SK-N-SH (cell line): Measurements from ENCODE around the gene EXOC6. TPM values are rescaled to one million over a fixed set of nuclear protein-coding genes. Genes with fewer than 3 reads are reported as not detected.

ENCODE experiments used
- CTCF ChIA-PET: fragments of 300-600, 350-600 bp; formaldehyde crosslinking; extraction: SDS; loops from one replicate; lab custom pipeline; 2021; lab: Yijun Ruan, JAX
- POLR2A ChIA-PET: fragments of 350-600 bp; sonication (Branson Sonifier 250); formaldehyde crosslinking; extraction: SDS; loops from one replicate; lab custom pipeline; 2020; ENCODE audit warnings: antibody characterized with exemption, inconsistent platforms; lab: Yijun Ruan, JAX
- DNase-seq: peaks from one replicate; pipeline ENCODE4 v3.0.0; 2012
- H2AFZ ChIP-seq: fragments of 200-600 bp; sonication (generic); 2 replicates; pipeline ENCODE4 v1.8.1; 2016; ENCODE audit warnings: antibody characterized with exemption, mild to moderate bottlenecking, low read depth
- H3F3A ChIP-seq: fragments of 200-600 bp; sonication (generic); replicated peaks from 2 replicates; pipeline ENCODE3; 2016; ENCODE audit warnings: antibody characterized with exemption, mild to moderate bottlenecking; ENCODE audit not compliant: insufficient read depth
- H3K27ac ChIP-seq, 2 experiments: fragments of 200-500 bp in 1 of 2; fragments of 200-600 bp in 1 of 2; sonication (Bioruptor generic) in 1 of 2; sonication (generic), shearing (Covaris generic) in 1 of 2; 2 replicates each; pipeline versions ENCODE4 v1.5.1 to v1.6.1; 2014 to 2016; ENCODE audit warnings: low read depth in 2 of 2, inconsistent platforms in 1 of 2, low read length in 1 of 2, mild to moderate bottlenecking in 1 of 2, mixed read lengths in 1 of 2
- H3K27me3 ChIP-seq: fragments of 200-600 bp; sonication (generic), shearing (Covaris generic); 2 replicates; pipeline ENCODE4 v1.6.1; 2016; ENCODE audit warnings: mixed run types; ENCODE audit not compliant: insufficient read depth
- H3K36me3 ChIP-seq, 2 experiments: fragments of 200-500 bp in 1 of 2; fragments of 200-600 bp in 1 of 2; sonication (Bioruptor generic) in 1 of 2; sonication (generic) in 1 of 2; replicated peaks in 1 of 2; 2 replicates each; pipeline versions ENCODE3 to v1.5.1; 2014 to 2016; ENCODE audit warnings: low read length in 1 of 2, mild to moderate bottlenecking in 1 of 2; ENCODE audit not compliant: insufficient read depth in 2 of 2, control insufficient read depth in 1 of 2
- H3K4me1 ChIP-seq, 2 experiments: fragments of 200-500 bp in 1 of 2; fragments of 200-600 bp in 1 of 2; sonication (Bioruptor generic) in 1 of 2; sonication (generic), shearing (Covaris generic) in 1 of 2; 2 replicates each; pipeline versions ENCODE4 v1.5.1 to v1.6.1; 2014 to 2016; ENCODE audit warnings: low read depth in 1 of 2, low read length in 1 of 2, mixed run types in 1 of 2; ENCODE audit not compliant: insufficient read depth in 2 of 2, control insufficient read depth in 1 of 2
- H3K4me2 ChIP-seq: fragments of 200-600 bp; sonication (generic), shearing (Covaris generic); 2 replicates; pipeline ENCODE4 v1.6.1; 2017; ENCODE audit warnings: mixed run types
- H3K4me3 ChIP-seq, 2 experiments: fragments of 200-500 bp in 1 of 2; fragments of 200-600 bp in 1 of 2; sonication (Bioruptor generic) in 1 of 2; sonication (generic), shearing (Covaris generic) in 1 of 2; 2 replicates each; pipeline versions ENCODE4 v1.5.1 to v1.8.1; 2014 to 2016; ENCODE audit warnings: low read depth in 2 of 2, inconsistent platforms in 1 of 2, low read length in 1 of 2, mild to moderate bottlenecking in 1 of 2, mixed read lengths in 1 of 2, moderate library complexity in 1 of 2
- H3K79me2 ChIP-seq: fragments of 200-600 bp; sonication (generic); 2 replicates; pipeline ENCODE4 v1.8.1; 2017; ENCODE audit warnings: mild to moderate bottlenecking; ENCODE audit not compliant: insufficient read depth
- H3K9ac ChIP-seq: fragments of 200-600 bp; sonication (generic); 2 replicates; pipeline ENCODE4 v1.6.1; 2017; ENCODE audit warnings: mixed run types
- H3K9me2 ChIP-seq: fragments of 200-600 bp; sonication (generic); 2 replicates; pipeline ENCODE4 v1.6.1; 2017; ENCODE audit warnings: mixed run types
- H3K9me3 ChIP-seq: fragments of 200-600 bp; sonication (generic); 2 replicates; pipeline ENCODE4 v1.6.1; 2017; ENCODE audit warnings: mixed run types, mild to moderate bottlenecking, moderate library complexity
- H4K20me1 ChIP-seq: fragments of 200-600 bp; sonication (generic); 2 replicates; pipeline ENCODE4 v1.6.1; 2017; ENCODE audit warnings: mild to moderate bottlenecking, mixed run types; ENCODE audit not compliant: insufficient read depth
- EP300 ChIP-seq, 2 experiments: IDR thresholded peaks; 2 replicates each; pipeline versions ENCODE4 v1.4.0 to v1.6.1; 2012; ENCODE audit warnings: borderline replicate concordance in 1 of 2, low read depth in 1 of 2, low read length in 1 of 2
- FOSL2 ChIP-seq: IDR thresholded peaks from 2 replicates; pipeline ENCODE4 v1.4.0; 2012; ENCODE audit warnings: low read depth, mild to moderate bottlenecking, moderate library complexity, borderline replicate concordance
- GABPA ChIP-seq: IDR thresholded peaks from 2 replicates; pipeline ENCODE4 v1.4.0; 2012; ENCODE audit warnings: low read depth, mild to moderate bottlenecking
- JUND ChIP-seq: IDR thresholded peaks from 2 replicates; pipeline ENCODE4 v1.4.0; 2012
- NRF1 ChIP-seq: IDR thresholded peaks from 2 replicates; pipeline ENCODE4 v1.6.1; 2012; ENCODE audit warnings: low read depth, mild to moderate bottlenecking, low read length
- POLR2AphosphoS5 ChIP-seq: IDR thresholded peaks from 2 replicates; pipeline ENCODE4 v1.6.1; 2012; ENCODE audit warnings: low read depth, low read length
- RAD21 ChIP-seq: IDR thresholded peaks from 2 replicates; pipeline ENCODE4 v1.6.1; 2012; ENCODE audit warnings: mild to moderate bottlenecking, low read length
- RXRA ChIP-seq: IDR thresholded peaks from 2 replicates; pipeline ENCODE4 v1.4.0; 2012; ENCODE audit warnings: low read depth, mild to moderate bottlenecking, borderline replicate concordance
- TAF1 ChIP-seq: IDR thresholded peaks from 2 replicates; pipeline ENCODE4 v1.6.1; 2012; ENCODE audit warnings: low read depth, mild to moderate bottlenecking, low read length, moderate library complexity, borderline replicate concordance
- TCF12 ChIP-seq: IDR thresholded peaks from 2 replicates; pipeline ENCODE4 v1.4.0; 2012
- TEAD4 ChIP-seq: IDR thresholded peaks from 2 replicates; pipeline ENCODE4 v1.4.0; 2012; ENCODE audit warnings: mild to moderate bottlenecking, borderline replicate concordance; ENCODE audit not compliant: insufficient read depth
- polyA plus RNA-seq, 3 experiments: library from polyadenylated mRNA; depleted of rRNA; stranded (reverse); fragments of >200 nt; gene quantifications; 2 replicates each; pipeline ENCODE4 v1.2.3, GENCODE V29; 2012
- TF ChIP-seq, protein P1 (sequence below): IDR thresholded peaks from 2 replicates; pipeline ENCODE4 v1.4.0; 2012; ENCODE audit warnings: low read depth, borderline replicate concordance
- TF ChIP-seq, protein P2 (sequence below): IDR thresholded peaks from 2 replicates; pipeline ENCODE4 v1.4.0; 2012; ENCODE audit warnings: low read depth, borderline replicate concordance
- TF ChIP-seq, protein P3 (sequence below): fragments of 150-350 bp; IDR thresholded peaks from 2 replicates; pipeline ENCODE4 v1.6.1; 2016; ENCODE audit warnings: mild to moderate bottlenecking, low read depth, low read length

The EXOC6 gene
- polyA plus RNA-seq, 1 of the 3 experiments (the other 2 are of a cell fraction), result 2.3 TPM

DNA sequence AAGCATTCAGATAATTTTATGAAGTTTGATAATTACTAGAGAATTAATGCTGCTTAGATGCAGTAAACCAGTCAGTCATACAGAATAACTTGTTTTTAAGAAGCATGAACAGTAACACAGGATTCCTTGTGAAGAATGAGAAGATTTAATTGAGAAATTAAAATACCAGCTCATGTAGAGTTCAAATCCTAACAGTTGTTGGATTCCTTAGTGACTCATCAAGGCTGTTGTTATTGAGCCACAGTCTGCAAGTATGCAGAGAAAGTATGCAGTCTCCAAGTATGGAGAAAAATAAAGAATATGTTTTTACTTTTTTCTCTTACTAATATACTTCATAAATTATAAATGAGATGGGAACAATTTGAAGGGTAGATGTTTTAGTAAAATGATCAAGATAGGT lies 182.1 kb downstream of the EXOC6 start:
- POLR2A ChIA-PET, result no interaction called here
- Histone ChIP-seq H3K4me2 (peak overlapping the region; percentile 45), H4K20me1 (no peaks in the 10 kb centered on the region), H3K27ac (peak overlapping the region; percentile 66 to 72; a peak in 3 of 4 replicates), H3K9me2 (no peaks in the 10 kb centered on the region), H3K9ac (no peak overlapping the region; the same call in 1 of the 2 replicates), H3K36me3 (no peaks in the 10 kb centered on the region), H3K79me2 (no peaks in the 10 kb centered on the region), H2AFZ (peak overlapping the region; percentile 76)
- no peak for DNase-seq
- CTCF ChIA-PET, result no interaction called here
- TF ChIP-seq GABPA (no peak), TEAD4 (peak; percentile 57; the same call in 1 of the 2 replicates), POLR2AphosphoS5 (peak; percentile 27; the same call in 1 of the 2 replicates), TCF12 (peak; percentile 50), EP300 (IDR thresholded peaks at IDR 0.05; ENCODE audit: borderline replicate concordance in 1 of 2, low read depth in 1 of 2, low read length in 1 of 2) (peak in 1 of 2 experiments; percentile 52; a peak in 1 of 4 replicates), RAD21 (no peak), FOSL2 (peak; percentile 94), RXRA (0 out of 2 replicates have a peak, but pooled peaks have one; percentile 28), NRF1 (no peak), JUND (peak; percentile 84), TAF1 (no peak)
- TF ChIP-seq, protein P1, sequence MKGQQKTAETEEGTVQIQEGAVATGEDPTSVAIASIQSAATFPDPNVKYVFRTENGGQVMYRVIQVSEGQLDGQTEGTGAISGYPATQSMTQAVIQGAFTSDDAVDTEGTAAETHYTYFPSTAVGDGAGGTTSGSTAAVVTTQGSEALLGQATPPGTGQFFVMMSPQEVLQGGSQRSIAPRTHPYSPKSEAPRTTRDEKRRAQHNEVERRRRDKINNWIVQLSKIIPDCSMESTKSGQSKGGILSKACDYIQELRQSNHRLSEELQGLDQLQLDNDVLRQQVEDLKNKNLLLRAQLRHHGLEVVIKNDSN, result no peak
- TF ChIP-seq, protein P2, sequence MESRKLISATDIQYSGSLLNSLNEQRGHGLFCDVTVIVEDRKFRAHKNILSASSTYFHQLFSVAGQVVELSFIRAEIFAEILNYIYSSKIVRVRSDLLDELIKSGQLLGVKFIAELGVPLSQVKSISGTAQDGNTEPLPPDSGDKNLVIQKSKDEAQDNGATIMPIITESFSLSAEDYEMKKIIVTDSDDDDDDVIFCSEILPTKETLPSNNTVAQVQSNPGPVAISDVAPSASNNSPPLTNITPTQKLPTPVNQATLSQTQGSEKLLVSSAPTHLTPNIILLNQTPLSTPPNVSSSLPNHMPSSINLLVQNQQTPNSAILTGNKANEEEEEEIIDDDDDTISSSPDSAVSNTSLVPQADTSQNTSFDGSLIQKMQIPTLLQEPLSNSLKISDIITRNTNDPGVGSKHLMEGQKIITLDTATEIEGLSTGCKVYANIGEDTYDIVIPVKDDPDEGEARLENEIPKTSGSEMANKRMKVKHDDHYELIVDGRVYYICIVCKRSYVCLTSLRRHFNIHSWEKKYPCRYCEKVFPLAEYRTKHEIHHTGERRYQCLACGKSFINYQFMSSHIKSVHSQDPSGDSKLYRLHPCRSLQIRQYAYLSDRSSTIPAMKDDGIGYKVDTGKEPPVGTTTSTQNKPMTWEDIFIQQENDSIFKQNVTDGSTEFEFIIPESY, result no peak
- TF ChIP-seq, protein P3, sequence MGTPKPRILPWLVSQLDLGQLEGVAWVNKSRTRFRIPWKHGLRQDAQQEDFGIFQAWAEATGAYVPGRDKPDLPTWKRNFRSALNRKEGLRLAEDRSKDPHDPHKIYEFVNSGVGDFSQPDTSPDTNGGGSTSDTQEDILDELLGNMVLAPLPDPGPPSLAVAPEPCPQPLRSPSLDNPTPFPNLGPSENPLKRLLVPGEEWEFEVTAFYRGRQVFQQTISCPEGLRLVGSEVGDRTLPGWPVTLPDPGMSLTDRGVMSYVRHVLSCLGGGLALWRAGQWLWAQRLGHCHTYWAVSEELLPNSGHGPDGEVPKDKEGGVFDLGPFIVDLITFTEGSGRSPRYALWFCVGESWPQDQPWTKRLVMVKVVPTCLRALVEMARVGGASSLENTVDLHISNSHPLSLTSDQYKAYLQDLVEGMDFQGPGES, result no peak
- TF ChIP-seq, all 33 proteins: peak for 7
- peaks cover 15% of the 10 kb centered on the region for H3F3A ChIP-seq
- H3K27me3 ChIP-seq, result no peaks in the 10 kb centered on the region
- no peak overlapping the region for H3K4me3 ChIP-seq
- peaks cover 0 to 34% of the 10 kb centered on the region in 2 experiments; a peak in 3 of 4 replicates for H3K4me1 ChIP-seq
- H3K9me3 ChIP-seq, result no peaks in the 10 kb centered on the region
